Measurements from ENCODE around the gene TMPRSS2. TPM values are rescaled to one million over a fixed set of nuclear protein-coding genes. Genes with fewer than 3 reads are reported as not detected.

Gene TMPRSS2
- total RNA-seq, 4 donors from 2014 or later = 0.19 to 5.0 (median 0.62) TPM; not detected in 1

- Histone ChIP-seq H3K9me3 (no peaks in the 10 kb centered on the region), H3K4me1 (no peaks in the 10 kb centered on the region), H3K36me3 (no peaks in the 10 kb centered on the region), H3K27ac (no peak overlapping the region), H3K27me3 (peaks cover 16% of the 10 kb centered on the region), H3K4me3 (no peak overlapping the region)
- TF ChIP-seq POLR2A (IDR thresholded peaks at IDR 0.05) (no peak), POLR2AphosphoS5 (IDR thresholded peaks at IDR 0.05) (no peak), EP300 (IDR thresholded peaks at IDR 0.05) (no peak), CTCF (IDR thresholded peaks at IDR 0.05) (no peak)
- ATAC-seq = no peak
- 80 to 94% methylated on average over 6 of the region's 6 CpGs for WGBS, 2 donors (ENCODE audit: low coverage in 1 of 2)
These were observed 20.9 kb downstream of the TMPRSS2 start for GRCh38 chr21:41487082-41487481.

- Histone ChIP-seq H3K4me3 (no peak overlapping the region), H3K4me1 (no peaks in the 10 kb centered on the region), H3K36me3 (no peaks in the 10 kb centered on the region), H3K27ac (no peak overlapping the region), H3K9me3 (no peaks in the 10 kb centered on the region), H3K27me3 (peaks cover 11% of the 10 kb centered on the region)
- ATAC-seq = no peak
- 92 to 93% methylated on average over 3 to 4 of the region's 4 CpGs for WGBS, 2 donors (ENCODE audit: low coverage in 1 of 2)
- no peak for TF ChIP-seq POLR2A (IDR thresholded peaks at IDR 0.05)
- TF ChIP-seq CTCF (IDR thresholded peaks at IDR 0.05) = no peak
- TF ChIP-seq POLR2AphosphoS5 (IDR thresholded peaks at IDR 0.05) = no peak
- no peak for TF ChIP-seq EP300 (IDR thresholded peaks at IDR 0.05)
These were observed 24.0 kb downstream of the TMPRSS2 start for GRCh38 chr21:41483973-41484372.

GRCh38 chr21:41483415-41483814 is 24.5 kb downstream of the TMPRSS2 start:
- H3K4me1 ChIP-seq = no peaks in the 10 kb centered on the region
- no peaks in the 10 kb centered on the region for H3K36me3 ChIP-seq
- no peak for ATAC-seq
- WGBS, 2 donors (ENCODE audit: low coverage in 1 of 2) = 76 to 85% methylated on average over 5 to 6 of the region's 12 CpGs
- no peak overlapping the region for H3K4me3 ChIP-seq
- H3K9me3 ChIP-seq = no peaks in the 10 kb centered on the region
- peaks cover 7% of the 10 kb centered on the region for H3K27me3 ChIP-seq
- TF ChIP-seq EP300 (IDR thresholded peaks at IDR 0.05) = no peak
- H3K27ac ChIP-seq = no peak overlapping the region

- Histone ChIP-seq H3K27ac (no peak overlapping the region), H3K36me3 (no peaks in the 10 kb centered on the region), H3K27me3 (peaks cover 7% of the 10 kb centered on the region), H3K4me1 (no peaks in the 10 kb centered on the region), H3K4me3 (no peak overlapping the region), H3K9me3 (no peaks in the 10 kb centered on the region)
- TF ChIP-seq POLR2A (IDR thresholded peaks at IDR 0.05) = no peak
- TF ChIP-seq EP300 (IDR thresholded peaks at IDR 0.05) = no peak
- TF ChIP-seq POLR2AphosphoS5 (IDR thresholded peaks at IDR 0.05) = no peak
- TF ChIP-seq CTCF (IDR thresholded peaks at IDR 0.05) = no peak
- no peak for ATAC-seq
- 76 to 92% methylated on average over 4 to 5 of the region's 6 CpGs for WGBS, 2 donors (ENCODE audit: low coverage in 1 of 2)
These were observed 25.0 kb downstream of the TMPRSS2 start for GRCh38 chr21:41482980-41483379.

GRCh38 chr21:41482301-41482700 is 25.7 kb downstream of the TMPRSS2 start:
- no peaks in the 10 kb centered on the region for H3K36me3 ChIP-seq
- WGBS, 2 donors (ENCODE audit: low coverage in 1 of 2) = 12 to 22% methylated on average over 5 of the region's 6 CpGs
- H3K27ac ChIP-seq = no peak overlapping the region
- H3K9me3 ChIP-seq = no peaks in the 10 kb centered on the region
- no peak overlapping the region for H3K4me3 ChIP-seq
- no peak for ATAC-seq
- H3K4me1 ChIP-seq = no peaks in the 10 kb centered on the region
- H3K27me3 ChIP-seq = peaks cover 7% of the 10 kb centered on the region
- no peak for TF ChIP-seq POLR2A (IDR thresholded peaks at IDR 0.05)
- TF ChIP-seq POLR2AphosphoS5 (IDR thresholded peaks at IDR 0.05) = no peak
- TF ChIP-seq CTCF (IDR thresholded peaks at IDR 0.05) = no peak
- no peak for TF ChIP-seq EP300 (IDR thresholded peaks at IDR 0.05)

Data from gastroesophageal sphincter (tissue), 4 donors.